Colonic mucosa (tissue), 4 donors: ENCODE measurements around the gene LOXHD1. TPM values are rescaled to one million over a fixed set of nuclear protein-coding genes. Genes with fewer than 3 reads are reported as not detected.

Experiments used
- DNase-seq: peaks from one replicate; pipeline ENCODE4 v3.0.0-alpha.2; 2020
- H3K27ac ChIP-seq: fragments of 200-600 bp; one replicate; pipeline ENCODE4 v1.8.0; 2021
- H3K27me3 ChIP-seq: fragments of 200-600 bp; one replicate; pipeline ENCODE4 v1.8.0; 2021
- H3K36me3 ChIP-seq: fragments of 200-600 bp; one replicate; pipeline ENCODE4 v1.8.0; 2021
- H3K4me1 ChIP-seq: fragments of 200-600 bp; one replicate; pipeline ENCODE4 v1.8.0; 2021; ENCODE audit warnings: mild to moderate bottlenecking
- H3K4me3 ChIP-seq: fragments of 200-600 bp; one replicate; pipeline ENCODE4 v1.8.0; 2021
- H3K9ac ChIP-seq, 2 donors: one replicate each; pipeline ENCODE4 v1.7.0; 2013; ENCODE audit warnings: control low read depth in 2 of 2, low read depth in 2 of 2, low read length in 2 of 2
- H3K9me3 ChIP-seq: fragments of 200-600 bp; one replicate; pipeline ENCODE4 v1.8.0; 2021
- CTCF ChIP-seq: fragments of 200-600 bp; IDR thresholded peaks from one replicate; pipeline ENCODE4 v1.8.0; 2022; ENCODE audit warnings: antibody characterized with exemption, mild to moderate bottlenecking
- intact Hi-C: fragments of 100-400 bp; cut with DNase I; formaldehyde crosslinking; loops from one replicate; pipeline ENCODE4 v1.14.1; 2022
- total RNA-seq, 2 donors: library from RNA; stranded (reverse); fragmentation: NEBNext Ultra II Directional in 1 of 2; extraction: Animal tissue kit (Norgen Biotek cat#: 25700) in 1 of 2; gene quantifications; one replicate each; pipeline ENCODE4 v1.2.1, GENCODE V29; 2021
- donor health status: healthy.
- donor health status: DM: no; HTN: no; CAD: no.
- donor health status: DM: no; HTN: no; CAD: no.

LOXHD1 gene
- total RNA-seq, 2 donors from 2014 or later = not detected

- no peak overlapping the region for H3K9ac ChIP-seq
- H3K27ac ChIP-seq = no peak overlapping the region
- intact Hi-C loops = no loop called here
- no peak for DNase-seq
- H3K4me3 ChIP-seq = no peak overlapping the region
- H3K4me1 ChIP-seq = no peaks in the 10 kb centered on the region
- no peak for TF ChIP-seq CTCF
- H3K27me3 ChIP-seq = no peaks in the 10 kb centered on the region
- no peaks in the 10 kb centered on the region for H3K9me3 ChIP-seq
- H3K36me3 ChIP-seq = no peaks in the 10 kb centered on the region
These were observed 209.7 kb downstream of the LOXHD1 start for GRCh38 chr18:46447323-46447722.

- DNase-seq = no peak
These were observed 211.3 kb downstream of the LOXHD1 start for GRCh38 chr18:46445522-46446313.

GRCh38 chr18:46439037-46439436, 218.0 kb downstream of the LOXHD1 start:
- no peak overlapping the region for H3K9ac ChIP-seq
- no peak overlapping the region for H3K27ac ChIP-seq
- no peak for DNase-seq
- H3K27me3 ChIP-seq = no peaks in the 10 kb centered on the region
- no peaks in the 10 kb centered on the region for H3K9me3 ChIP-seq
- intact Hi-C loops = no loop called here
- H3K36me3 ChIP-seq = no peaks in the 10 kb centered on the region
- TF ChIP-seq CTCF = no peak
- H3K4me1 ChIP-seq = no peaks in the 10 kb centered on the region
- no peak overlapping the region for H3K4me3 ChIP-seq

More at GRCh38 chr18:46445522-46446313, 211.3 kb downstream of the LOXHD1 start:
- Histone ChIP-seq H3K9me3 (no peaks in the 10 kb centered on the region), H3K9ac (no peak overlapping the region), H3K36me3 (no peaks in the 10 kb centered on the region), H3K27ac (no peak overlapping the region), H3K27me3 (no peaks in the 10 kb centered on the region), H3K4me3 (no peak overlapping the region), H3K4me1 (no peaks in the 10 kb centered on the region)
- TF ChIP-seq CTCF = no peak
- intact Hi-C loops = no loop called here

GRCh38 chr18:46437061-46437460, 220.0 kb downstream of the LOXHD1 start:
- intact Hi-C loops = no loop called here
- H3K36me3 ChIP-seq = no peaks in the 10 kb centered on the region
- H3K9me3 ChIP-seq = no peaks in the 10 kb centered on the region
- H3K27me3 ChIP-seq = no peaks in the 10 kb centered on the region
- no peak overlapping the region for H3K4me3 ChIP-seq
- no peaks in the 10 kb centered on the region for H3K4me1 ChIP-seq
- no peak for TF ChIP-seq CTCF
- no peak for DNase-seq
- no peak overlapping the region for H3K27ac ChIP-seq
- H3K9ac ChIP-seq = no peak overlapping the region

- intact Hi-C loops = no loop called here
- no peaks in the 10 kb centered on the region for H3K27me3 ChIP-seq
- H3K36me3 ChIP-seq = no peaks in the 10 kb centered on the region
- H3K4me3 ChIP-seq = no peak overlapping the region
- no peaks in the 10 kb centered on the region for H3K9me3 ChIP-seq
- no peaks in the 10 kb centered on the region for H3K4me1 ChIP-seq
- no peak overlapping the region for H3K9ac ChIP-seq
- no peak for TF ChIP-seq CTCF
- H3K27ac ChIP-seq = no peak overlapping the region
- no peak for DNase-seq
These were observed 220.4 kb downstream of the LOXHD1 start for GRCh38 chr18:46436621-46437020.
